AG09319 (cell line): ENCODE data around the gene ATP6AP1.
"Not testable (repeated sequence)": the region's sequence is repeated elsewhere in the genome, so short reads cannot be mapped to it uniquely, and the experiment has no call there.

Source experiments
- DNase-seq: peaks from one replicate; pipeline ENCODE4 v3.0.0-alpha.2; 2010; ENCODE audit warnings: low read depth; ENCODE audit errors: extremely low read depth
- TF ChIP-seq, protein P1 (sequence below): IDR thresholded peaks from 2 replicates; pipeline ENCODE4 v1.5.1; 2011; ENCODE audit warnings: low read depth, mild to moderate bottlenecking, inconsistent platforms, low read length, moderate library complexity

Gene ATP6AP1

GRCh38 chrX:154382483-154383069 is 45.9 kb upstream of the ATP6AP1 start:
- no peak for DNase-seq
- TF ChIP-seq, protein P1, sequence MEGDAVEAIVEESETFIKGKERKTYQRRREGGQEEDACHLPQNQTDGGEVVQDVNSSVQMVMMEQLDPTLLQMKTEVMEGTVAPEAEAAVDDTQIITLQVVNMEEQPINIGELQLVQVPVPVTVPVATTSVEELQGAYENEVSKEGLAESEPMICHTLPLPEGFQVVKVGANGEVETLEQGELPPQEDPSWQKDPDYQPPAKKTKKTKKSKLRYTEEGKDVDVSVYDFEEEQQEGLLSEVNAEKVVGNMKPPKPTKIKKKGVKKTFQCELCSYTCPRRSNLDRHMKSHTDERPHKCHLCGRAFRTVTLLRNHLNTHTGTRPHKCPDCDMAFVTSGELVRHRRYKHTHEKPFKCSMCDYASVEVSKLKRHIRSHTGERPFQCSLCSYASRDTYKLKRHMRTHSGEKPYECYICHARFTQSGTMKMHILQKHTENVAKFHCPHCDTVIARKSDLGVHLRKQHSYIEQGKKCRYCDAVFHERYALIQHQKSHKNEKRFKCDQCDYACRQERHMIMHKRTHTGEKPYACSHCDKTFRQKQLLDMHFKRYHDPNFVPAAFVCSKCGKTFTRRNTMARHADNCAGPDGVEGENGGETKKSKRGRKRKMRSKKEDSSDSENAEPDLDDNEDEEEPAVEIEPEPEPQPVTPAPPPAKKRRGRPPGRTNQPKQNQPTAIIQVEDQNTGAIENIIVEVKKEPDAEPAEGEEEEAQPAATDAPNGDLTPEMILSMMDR, result no peak

- TF ChIP-seq, protein P1, result no peak
Observed at GRCh38 chrX:154383359-154384283, 44.9 kb upstream of the ATP6AP1 start.

GRCh38 chrX:154384284-154384892 is 44.1 kb upstream of the ATP6AP1 start:
- TF ChIP-seq, protein P1, result peak; percentile 35
- no peak for DNase-seq

More at GRCh38 chrX:154383359-154384283, 44.9 kb upstream of the ATP6AP1 start:
- no peak for DNase-seq

- not testable (repeated sequence) for DNase-seq
Observed at GRCh38 chrX:154388094-154388493, 40.4 kb upstream of the ATP6AP1 start.

DNA sequence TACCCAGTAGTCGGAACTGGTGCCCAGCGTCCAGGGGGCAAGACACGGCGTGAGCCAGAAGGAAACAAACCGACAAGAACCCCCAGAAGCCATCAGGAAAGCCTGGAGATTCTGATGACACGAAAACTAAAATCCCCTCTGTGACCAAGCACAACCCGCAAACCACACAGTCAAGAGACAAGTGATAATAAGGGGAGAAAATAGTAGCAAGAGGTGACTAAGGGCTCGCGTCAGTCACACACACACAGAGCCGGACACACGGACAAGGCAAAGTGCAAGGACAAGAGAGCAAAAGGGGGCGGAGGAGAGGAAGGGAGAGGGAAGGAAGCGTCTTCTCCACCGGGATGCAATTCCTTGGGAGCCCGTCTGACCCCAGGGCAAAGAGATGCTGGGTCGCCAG is 39.8 kb upstream of the ATP6AP1 start:
- DNase-seq, result not testable (repeated sequence)

DNA sequence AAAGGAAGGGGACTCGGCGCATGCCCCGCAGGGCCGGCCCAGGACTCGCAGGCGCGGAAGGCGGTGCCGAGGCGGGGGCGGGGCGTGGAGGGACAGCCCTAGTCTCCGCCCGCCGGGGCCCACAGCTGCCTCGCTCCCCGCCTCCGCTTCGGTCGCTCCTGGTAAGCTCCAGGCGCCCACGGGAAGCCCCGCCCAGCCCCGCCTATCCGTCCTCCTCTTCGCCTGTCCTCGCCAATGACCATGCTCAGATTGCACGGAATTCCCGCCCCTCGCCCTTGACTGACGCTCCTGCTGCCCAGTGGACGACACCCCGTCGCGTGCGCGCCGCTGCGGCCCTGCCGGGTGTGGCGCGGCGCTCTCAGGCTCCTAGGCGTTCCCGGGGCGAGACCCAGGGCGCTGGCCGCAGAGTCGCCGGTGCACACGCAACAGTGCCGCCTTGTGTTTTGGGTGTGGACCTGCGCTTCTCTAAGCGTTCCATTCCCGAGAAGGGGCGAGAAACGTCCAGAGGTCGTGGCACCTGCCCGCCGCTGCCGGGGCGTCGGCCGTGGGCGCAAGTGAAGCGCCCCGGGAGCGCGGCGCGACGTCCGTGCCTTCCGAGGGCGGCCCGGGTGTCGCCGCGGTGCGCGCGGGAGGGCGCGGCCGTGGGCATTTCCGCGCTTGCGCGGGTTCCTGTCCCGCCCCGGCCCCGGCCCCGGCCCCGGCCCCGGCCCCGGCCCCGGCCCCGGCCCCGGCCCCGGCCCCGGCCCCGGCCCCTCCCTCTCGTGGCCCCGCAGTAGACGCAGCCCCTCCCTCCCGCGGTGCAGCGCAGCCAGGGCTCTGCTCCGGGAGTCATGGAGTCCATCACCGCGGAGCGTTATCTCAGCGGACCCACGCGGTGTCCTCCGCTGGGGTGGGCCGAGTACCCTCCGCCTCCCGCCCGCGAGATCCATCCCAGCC is 38.4 kb upstream of the ATP6AP1 start:
- not testable (repeated sequence) for DNase-seq

- DNase-seq, result not testable (repeated sequence)
Observed at GRCh38 chrX:154396363-154396762, 32.1 kb upstream of the ATP6AP1 start.

DNA sequence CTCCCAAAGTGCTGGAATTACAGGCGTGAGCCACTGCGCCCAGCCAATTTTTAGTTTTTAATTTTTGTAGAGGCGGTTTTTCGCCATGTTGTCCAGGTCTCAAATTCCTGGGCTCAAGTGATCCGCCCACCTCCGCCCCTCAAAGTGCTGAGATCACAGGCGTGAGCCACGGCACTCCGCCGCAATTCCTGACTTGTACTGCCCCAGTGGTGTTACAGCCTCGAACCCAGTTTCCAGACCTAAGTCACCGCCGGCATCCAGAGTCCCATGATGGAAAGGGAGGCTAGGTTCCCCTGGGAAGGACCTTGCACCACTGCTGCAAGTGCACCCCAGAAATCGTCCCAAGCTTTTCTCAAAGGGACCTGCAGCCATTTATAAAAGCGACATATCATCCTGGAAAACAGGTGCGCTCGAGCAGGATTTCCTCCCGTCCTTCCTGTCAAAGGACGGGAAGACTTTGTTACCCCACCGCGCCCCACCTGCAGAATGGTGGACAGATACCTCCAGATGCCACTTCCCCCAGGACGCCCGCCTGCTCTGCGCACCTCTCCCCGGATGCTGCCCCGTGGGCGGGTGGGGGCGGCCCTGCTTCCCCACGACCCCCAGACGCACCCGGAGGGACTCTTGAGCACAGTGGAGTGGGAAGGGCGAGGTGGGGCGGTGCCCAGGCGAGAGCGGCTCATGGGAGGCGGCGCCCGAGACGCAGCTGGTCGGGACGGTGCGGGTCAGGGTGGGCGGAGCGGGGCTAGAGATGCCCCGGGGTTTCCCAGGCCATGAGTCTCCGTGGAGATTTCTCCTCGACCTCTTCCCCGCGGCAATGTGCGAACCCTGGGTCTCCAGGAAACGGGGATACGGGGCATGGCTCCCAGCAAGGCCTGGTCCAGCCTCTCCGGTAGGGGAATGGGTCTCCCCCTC is 31.2 kb upstream of the ATP6AP1 start:
- TF ChIP-seq, protein P1, result no peak
- no peak for DNase-seq
